ENCODE results near the gene NOTCH1.
A peak's percentile ranks its signal among the peaks of the same experiment; 100 is the strongest.

Gene NOTCH1

GRCh38 chr9:136514022-136514714, 31.7 kb downstream of the NOTCH1 start:
- ChIA-PET CTCF (interaction anchor here (1.1 kb wide), 1 partner anchor 21 kb away, joined by 3 read pairs; no protein-coding TSS in a partner anchor), POLR2A (no interaction called here)
- no peak overlapping the region for H3K4me3 ChIP-seq (ENCODE audit: low read depth, low read length)
- TF ChIP-seq ZNF768 (tag by site-specific recombination; IDR thresholded peaks at IDR 0.05), result 0 out of 2 replicates have a peak, but pooled peaks have one; percentile 29
- TF ChIP-seq ZNF549 (tag by site-specific recombination; IDR thresholded peaks at IDR 0.05), result no peak
- peak; percentile 27; the same call in 1 of the 2 replicates for TF ChIP-seq PRDM10 (tag by site-specific recombination; IDR thresholded peaks at IDR 0.05)
- TF ChIP-seq ZNF514 (tag by site-specific recombination; IDR thresholded peaks at IDR 0.05), result no peak
- no peaks in the 10 kb centered on the region for H3K9me3 ChIP-seq (ENCODE audit: control insufficient read depth, insufficient read depth, low read depth, low read length)
- H3K4me1 ChIP-seq (ENCODE audit: control insufficient read depth, insufficient read depth, low read length), result no peaks in the 10 kb centered on the region
- no peak overlapping the region for H3K27ac ChIP-seq (ENCODE audit: extremely low read depth, low read depth, low read length)
- H3K36me3 ChIP-seq (ENCODE audit: control insufficient read depth in 2 of 2, insufficient read depth in 1 of 2, low read length in 2 of 2), result peaks cover 0 to 76% of the 10 kb centered on the region in 2 experiments; a peak in 1 of 3 replicates

GRCh38 chr9:136513191-136513590, 32.7 kb downstream of the NOTCH1 start:
- TF ChIP-seq GFI1B (tag by site-specific recombination; IDR thresholded peaks at IDR 0.05) (no peak), ZNF157 (tag by site-specific recombination; IDR thresholded peaks at IDR 0.05) (0 out of 2 replicates have a peak, but pooled peaks have one; percentile 8), HOXC10 (CRISPR knock-in tag; IDR thresholded peaks at IDR 0.05) (no peak), HIC1 (tag by site-specific recombination; IDR thresholded peaks at IDR 0.05) (peak; percentile 20; the same call in 1 of the 2 replicates), ZNF549 (tag by site-specific recombination; IDR thresholded peaks at IDR 0.05) (no peak), ZNF530 (tag by site-specific recombination; IDR thresholded peaks at IDR 0.05; ENCODE audit: low read depth) (no peak)
- H3K36me3 ChIP-seq (ENCODE audit: control insufficient read depth in 2 of 2, insufficient read depth in 1 of 2, low read length in 2 of 2), result peaks cover 0 to 73% of the 10 kb centered on the region in 2 experiments; a peak in 1 of 3 replicates
- CTCF ChIA-PET, result interaction anchor here (0.6 to 1.1 kb wide), 2 partner anchors 20 to 74 kb away, joined by 3 read pairs; no protein-coding TSS in a partner anchor
- no peak overlapping the region for H3K27ac ChIP-seq (ENCODE audit: extremely low read depth, low read depth, low read length)
- H3K4me3 ChIP-seq (ENCODE audit: low read depth, low read length), result no peak overlapping the region
- H3K4me1 ChIP-seq (ENCODE audit: control insufficient read depth, insufficient read depth, low read length), result no peaks in the 10 kb centered on the region
- POLR2A ChIA-PET, result no interaction called here
- no peaks in the 10 kb centered on the region for H3K9me3 ChIP-seq (ENCODE audit: control insufficient read depth, insufficient read depth, low read depth, low read length)

- ChIA-PET POLR2A (no interaction called here), CTCF (interaction anchor here (0.6 kb wide), 1 partner anchor 74 kb away, joined by 3 read pairs; no protein-coding TSS in a partner anchor)
- H3K27ac ChIP-seq (ENCODE audit: extremely low read depth, low read depth, low read length), result no peak overlapping the region
- peaks cover 0 to 73% of the 10 kb centered on the region in 2 experiments; a peak in 1 of 3 replicates for H3K36me3 ChIP-seq (ENCODE audit: control insufficient read depth in 2 of 2, insufficient read depth in 1 of 2, low read length in 2 of 2)
- TF ChIP-seq ZNF785 (tag by site-specific recombination; IDR thresholded peaks at IDR 0.05), result no peak
- 0 out of 2 replicates have a peak, but pooled peaks have one; percentile 4 for TF ChIP-seq SP2 (tag by site-specific recombination; IDR thresholded peaks at IDR 0.05)
- TF ChIP-seq SP7 (tag by site-specific recombination; IDR thresholded peaks at IDR 0.05), result no peak
- TF ChIP-seq ZNF133 (tag by site-specific recombination; IDR thresholded peaks at IDR 0.05), result no peak
- no peaks in the 10 kb centered on the region for H3K9me3 ChIP-seq (ENCODE audit: control insufficient read depth, insufficient read depth, low read depth, low read length)
- no peak overlapping the region for H3K4me3 ChIP-seq (ENCODE audit: low read depth, low read length)
- no peaks in the 10 kb centered on the region for H3K4me1 ChIP-seq (ENCODE audit: control insufficient read depth, insufficient read depth, low read length)
Observed at GRCh38 chr9:136512651-136513071, 33.2 kb downstream of the NOTCH1 start.
